Endothelial cell of umbilical vein (primary cell): ENCODE results near the gene CRLF3. TPM values are rescaled to one million over a fixed set of nuclear protein-coding genes. Genes with fewer than 3 reads are reported as not detected.
"Not testable (repeated sequence)": the region's sequence is repeated elsewhere in the genome, so short reads cannot be mapped to it uniquely, and the experiment has no call there.

ENCODE experiments used
- BruUV-seq: library from RNA; stranded (reverse); fragments of 400-500 nt; replicated peaks from 2 replicates; lab custom pipeline; 2021; lab: Mats Ljungman, UMichigan
- CTCF ChIA-PET: fragments of 300-600, 350-600 bp; sonication (Branson Sonifier 250); formaldehyde crosslinking; loops from one replicate; lab custom pipeline; 2021; ENCODE audit warnings: antibody characterized with exemption, inconsistent platforms; lab: Charles Lee
- POLR2A ChIA-PET: fragments of 300-600, 350-600 bp; sonication (Branson Sonifier 250); formaldehyde crosslinking; loops from one replicate; lab custom pipeline; 2021; ENCODE audit warnings: antibody characterized with exemption, inconsistent platforms; lab: Charles Lee
- DNase-seq: peaks from one replicate; pipeline ENCODE4 v3.0.0-alpha.2; 2011; ENCODE audit warnings: low read depth, low spot score
- FAIRE-seq: peaks from 2 replicates; lab custom pipeline; 2011; peaks lifted over from hg19 to GRCh38; lab: Jason Lieb, UNC
- H2AFZ ChIP-seq: 2 replicates; pipeline ENCODE4 v1.6.0; 2012; ENCODE audit warnings: low read depth, low read length, control low read depth, inconsistent platforms
- H3K27ac ChIP-seq: 2 replicates; pipeline ENCODE4 v1.5.1; 2011; ENCODE audit warnings: low read depth, mild to moderate bottlenecking, control low read depth, low read length, moderate library complexity; ENCODE audit not compliant: insufficient read depth
- H3K27me3 ChIP-seq, 2 experiments: 2 replicates each; pipeline versions ENCODE4 v1.6.0 to v1.6.1; 2011; ENCODE audit warnings: low read length in 2 of 2, mixed read lengths in 1 of 2; ENCODE audit not compliant: control insufficient read depth in 2 of 2, insufficient read depth in 2 of 2
- H3K36me3 ChIP-seq, 2 experiments: 2 replicates in 1 of 2; 3 replicates in 1 of 2; pipeline ENCODE4 v1.5.1; 2011; ENCODE audit warnings: low read length in 2 of 2, mild to moderate bottlenecking in 1 of 2, moderate library complexity in 1 of 2; ENCODE audit not compliant: control insufficient read depth in 2 of 2, insufficient read depth in 2 of 2; ENCODE audit errors: extremely low read depth in 1 of 2
- H3K4me1 ChIP-seq: 3 replicates; pipeline ENCODE4 v1.5.1; 2011; ENCODE audit warnings: mild to moderate bottlenecking, low read length; ENCODE audit not compliant: control insufficient read depth, insufficient read depth; ENCODE audit errors: extremely low read depth
- H3K4me2 ChIP-seq: 2 replicates; pipeline ENCODE4 v1.6.1; 2011; ENCODE audit warnings: low read length, control low read depth, mixed read lengths; ENCODE audit not compliant: insufficient read depth
- H3K4me3 ChIP-seq, 3 experiments: fragments of 200-600 bp in 1 of 3; sonication (generic), shearing (Covaris generic) in 1 of 3; replicated peaks in 1 of 3; 2 replicates each; pipeline ENCODE4 v1.5.1; 2011 to 2016; ENCODE audit warnings: control low read depth in 3 of 3, low read length in 3 of 3, mild to moderate bottlenecking in 2 of 3, inconsistent platforms in 1 of 3, low read depth in 1 of 3, moderate library complexity in 1 of 3; ENCODE audit not compliant: insufficient read depth in 1 of 3
- H3K79me2 ChIP-seq: 2 replicates; pipeline ENCODE4 v1.6.0; 2012; ENCODE audit warnings: low read length, inconsistent platforms; ENCODE audit not compliant: control insufficient read depth, insufficient read depth
- H3K9ac ChIP-seq: replicated peaks from 2 replicates; pipeline ENCODE3; 2011; ENCODE audit warnings: low read length, control low read depth; ENCODE audit not compliant: insufficient read depth; ENCODE audit errors: extremely low read depth
- H3K9me1 ChIP-seq: replicated peaks from 3 replicates; pipeline ENCODE4 v1.6.0; 2011; ENCODE audit warnings: mild to moderate bottlenecking, low read length; ENCODE audit not compliant: control insufficient read depth, insufficient read depth; ENCODE audit errors: extremely low read depth
- H3K9me3 ChIP-seq: replicated peaks from 2 replicates; pipeline ENCODE4 v1.5.1; 2012; ENCODE audit warnings: low read length, inconsistent platforms; ENCODE audit not compliant: control insufficient read depth, insufficient read depth
- H4K20me1 ChIP-seq: replicated peaks from 2 replicates; pipeline ENCODE3; 2011; ENCODE audit warnings: mild to moderate bottlenecking, low read length; ENCODE audit not compliant: control insufficient read depth, insufficient read depth; ENCODE audit errors: extremely low read depth
- dilution Hi-C: fragments of 300-500 bp; cut with MboI; formaldehyde crosslinking; loops from one replicate; pipeline ENCODE4 v1.15.0; 2019; ENCODE audit warnings: low sequenced_read_pairs; ENCODE audit not compliant: extremely low pct_ligation_motif_present
- intact Hi-C: fragments of 100-400 bp; cut with micrococcal nuclease; formaldehyde crosslinking; loops from one replicate; pipeline ENCODE4 v1.10.0; 2022
- polyA plus RNA-seq, 4 experiments: library from polyadenylated mRNA; depleted of rRNA in 3 of 4; stranded (reverse) in 3 of 4; unstranded in 1 of 4; fragments of >200 nt; gene quantifications; 2 replicates each; pipeline versions ENCODE4 v1.2.1 to v1.2.3, GENCODE V29; 2011 to 2012; ENCODE audit warnings: missing spikeins in 1 of 4
- total RNA-seq: library from RNA; stranded (reverse); gene quantifications from 2 replicates; pipeline ENCODE4 v1.2.3, GENCODE V29; 2021

CRLF3 gene
- total and polyA plus RNA-seq, 2 donors (not counting 3 experiments of a cell fraction or from before 2014, with no cell fraction given) = 10.1 to 15.4 TPM

- H2AFZ ChIP-seq, H3K27ac ChIP-seq, FAIRE-seq, intact Hi-C loops, H3K9me3 ChIP-seq, CTCF ChIA-PET, H3K9ac ChIP-seq, H4K20me1 ChIP-seq, H3K4me2 ChIP-seq, H3K36me3 ChIP-seq, DNase-seq, BruUV-seq, H3K4me3 ChIP-seq, H3K9me1 ChIP-seq, H3K4me1 ChIP-seq, H3K27me3 ChIP-seq, dilution Hi-C loops, POLR2A ChIA-PET: not testable (repeated sequence)
- H3K79me2 ChIP-seq = peaks cover 78% of the 10 kb centered on the region
Measured at GRCh38 chr17:30736371-30736770, 88.1 kb downstream of the CRLF3 start.

GRCh38 chr17:30735644-30736043, 88.8 kb downstream of the CRLF3 start:
- H3K9me3 ChIP-seq, H3K36me3 ChIP-seq, H3K9ac ChIP-seq, dilution Hi-C loops, CTCF ChIA-PET, H3K9me1 ChIP-seq, H3K27ac ChIP-seq, FAIRE-seq, H3K4me3 ChIP-seq, H3K4me1 ChIP-seq, H4K20me1 ChIP-seq, H3K4me2 ChIP-seq, intact Hi-C loops, DNase-seq, BruUV-seq, H3K27me3 ChIP-seq, POLR2A ChIA-PET, H2AFZ ChIP-seq: not testable (repeated sequence)
- peaks cover 72% of the 10 kb centered on the region for H3K79me2 ChIP-seq

GRCh38 chr17:30735206-30735605, 89.3 kb downstream of the CRLF3 start:
- H3K4me3 ChIP-seq, CTCF ChIA-PET, H3K9me1 ChIP-seq, dilution Hi-C loops, FAIRE-seq, intact Hi-C loops, H2AFZ ChIP-seq, H3K4me2 ChIP-seq, H4K20me1 ChIP-seq, H3K4me1 ChIP-seq, BruUV-seq, H3K9ac ChIP-seq, H3K27ac ChIP-seq, H3K9me3 ChIP-seq, DNase-seq, H3K27me3 ChIP-seq, H3K36me3 ChIP-seq, POLR2A ChIA-PET: not testable (repeated sequence)
- H3K79me2 ChIP-seq = peaks cover 68% of the 10 kb centered on the region

- FAIRE-seq, H3K4me1 ChIP-seq, POLR2A ChIA-PET, H4K20me1 ChIP-seq, H3K9me1 ChIP-seq, H3K9me3 ChIP-seq, H3K4me3 ChIP-seq, DNase-seq, H2AFZ ChIP-seq, H3K27me3 ChIP-seq, intact Hi-C loops, H3K27ac ChIP-seq, BruUV-seq, CTCF ChIA-PET, H3K4me2 ChIP-seq, dilution Hi-C loops, H3K9ac ChIP-seq, H3K36me3 ChIP-seq: not testable (repeated sequence)
- peaks cover 59% of the 10 kb centered on the region for H3K79me2 ChIP-seq
Measured at GRCh38 chr17:30734153-30734552, 90.3 kb downstream of the CRLF3 start.
